Measurements from ENCODE around the gene FGD3. TPM values are rescaled to one million over a fixed set of nuclear protein-coding genes. Genes with fewer than 3 reads are reported as not detected.

Gene FGD3
- total RNA-seq, 2 donors from 2014 or later, result 42.0 to 43.3 TPM

DNA sequence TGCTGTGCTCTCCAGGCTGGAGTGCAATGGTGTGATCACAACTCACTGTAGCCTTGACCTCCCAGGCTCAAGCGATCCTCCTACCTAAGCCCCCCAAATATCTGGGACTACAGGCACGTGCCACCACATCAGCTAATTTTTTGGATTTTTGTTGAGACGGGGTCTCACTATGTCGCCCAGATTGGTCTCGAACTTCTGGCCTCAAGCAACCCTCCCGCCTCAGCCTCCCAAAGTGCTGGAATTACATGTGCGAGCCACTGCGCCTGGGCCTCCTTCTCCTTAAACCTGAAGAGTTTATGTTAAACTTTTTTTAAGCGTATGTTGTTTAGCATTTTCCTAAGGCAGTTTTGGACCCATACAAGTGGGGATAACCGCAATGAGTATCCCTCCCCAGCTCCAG, 80.4 kb downstream of the FGD3 start:
- Mint-ChIP-seq H3K4me1 (ENCODE audit: low read depth in 2 of 2) (peaks cover 30 to 31% of the 10 kb centered on the region in 2 donors), H3K9me3 (no peaks in the 10 kb centered on the region), H3K36me3 (peaks cover 7% of the 10 kb centered on the region), H3K27ac (peak overlapping the region; percentile 76 to 94), H3K4me3 (peak overlapping the region; percentile 68), H3K27me3 (no peaks in the 10 kb centered on the region)
- no peak for DNase-seq (ENCODE audit: low spot score)
- ATAC-seq, result no peak

GRCh38 chr9:93028448-93029006, 81.2 kb downstream of the FGD3 start:
- Mint-ChIP-seq H3K27me3 (no peaks in the 10 kb centered on the region), H3K36me3 (peaks cover 7% of the 10 kb centered on the region), H3K9me3 (no peaks in the 10 kb centered on the region), H3K27ac (peak overlapping the region; percentile 76 to 94), H3K4me3 (peak overlapping the region; percentile 68), H3K4me1 (ENCODE audit: low read depth in 2 of 2) (peaks cover 30 to 31% of the 10 kb centered on the region in 2 donors)
- DNase-seq (ENCODE audit: low spot score), result peak; percentile 75
- ATAC-seq, result peak; percentile 84 to 86

DNA sequence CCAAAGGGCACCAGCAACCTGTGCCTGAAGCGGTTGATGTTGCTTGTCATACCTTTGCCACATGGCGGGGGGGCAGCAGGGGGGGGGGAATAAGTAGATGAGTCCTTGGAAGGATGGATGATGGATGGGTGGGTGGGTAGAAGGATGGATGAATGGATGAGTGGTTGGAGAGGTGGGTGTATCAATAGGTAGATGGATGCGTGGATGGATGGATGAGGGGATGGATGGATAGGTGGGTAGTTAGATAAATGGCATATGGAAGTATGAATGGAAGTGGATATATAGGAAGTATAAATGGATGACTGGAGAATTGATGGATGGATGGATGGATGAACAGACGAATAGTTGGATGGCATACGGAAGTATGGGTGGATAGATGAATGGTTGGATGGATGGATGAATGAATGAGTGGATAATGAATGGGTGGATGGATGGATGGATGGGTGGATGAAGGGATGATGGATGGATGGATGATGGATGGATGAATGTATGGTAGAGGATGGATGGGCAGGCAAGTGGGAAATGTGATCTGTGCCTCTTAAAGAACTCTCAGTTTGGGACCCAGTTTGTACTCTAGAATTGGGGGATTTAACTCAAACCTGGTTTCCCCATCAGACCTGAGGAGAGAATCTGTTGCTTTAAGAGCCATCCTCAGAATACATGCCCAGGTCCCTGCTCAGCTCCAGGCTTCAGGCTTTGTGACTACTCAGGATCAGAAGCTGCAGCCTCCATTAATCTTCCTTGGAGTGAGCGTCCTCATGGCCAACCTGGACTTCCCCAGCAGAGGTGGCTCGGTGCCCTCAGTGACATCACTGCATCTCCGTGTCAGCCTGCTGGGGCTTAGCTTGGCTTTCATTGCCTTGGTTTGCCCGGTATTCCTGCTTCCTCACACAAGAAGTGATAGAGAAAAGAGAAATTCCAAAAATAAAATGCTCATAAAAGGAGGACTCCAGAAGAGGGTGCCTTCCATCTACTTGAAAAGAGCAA, 83.6 kb downstream of the FGD3 start:
- Mint-ChIP-seq H3K9me3 (no peaks in the 10 kb centered on the region), H3K27ac (peak overlapping the region; percentile 1 to 27), H3K36me3 (peaks cover 7% of the 10 kb centered on the region), H3K27me3 (no peaks in the 10 kb centered on the region), H3K4me3 (no peak overlapping the region), H3K4me1 (ENCODE audit: low read depth in 2 of 2) (peaks cover 20 to 26% of the 10 kb centered on the region in 2 donors)
- ATAC-seq (no peak), DNase-seq (ENCODE audit: low spot score) (no peak)

GRCh38 chr9:93031629-93032430, 84.5 kb downstream of the FGD3 start:
- peak overlapping the region; percentile 45 to 48 for H3K27ac Mint-ChIP-seq
- H3K4me3 Mint-ChIP-seq, result no peak overlapping the region
- H3K4me1 Mint-ChIP-seq (ENCODE audit: low read depth in 2 of 2), result peaks cover 20 to 26% of the 10 kb centered on the region in 2 donors
- H3K9me3 Mint-ChIP-seq, result no peaks in the 10 kb centered on the region
- ATAC-seq, result no peak
- no peak for DNase-seq (ENCODE audit: low spot score)
- no peaks in the 10 kb centered on the region for H3K27me3 Mint-ChIP-seq
- peaks cover 7% of the 10 kb centered on the region for H3K36me3 Mint-ChIP-seq

GRCh38 chr9:93032545-93032944, 85.2 kb downstream of the FGD3 start:
- Mint-ChIP-seq H3K9me3 (no peaks in the 10 kb centered on the region), H3K27me3 (no peaks in the 10 kb centered on the region), H3K4me1 (ENCODE audit: low read depth in 2 of 2) (peaks cover 20 to 22% of the 10 kb centered on the region in 2 donors), H3K27ac (peak overlapping the region; percentile 45 to 48), H3K36me3 (peaks cover 7% of the 10 kb centered on the region), H3K4me3 (no peak overlapping the region)
- ATAC-seq (no peak), DNase-seq (ENCODE audit: low spot score) (no peak)

GRCh38 chr9:93033531-93033930, 86.2 kb downstream of the FGD3 start:
- no peaks in the 10 kb centered on the region for H3K27me3 Mint-ChIP-seq
- H3K4me3 Mint-ChIP-seq, result no peak overlapping the region
- peaks cover 12 to 13% of the 10 kb centered on the region in 2 donors for H3K4me1 Mint-ChIP-seq (ENCODE audit: low read depth in 2 of 2)
- ATAC-seq, result no peak
- no peaks in the 10 kb centered on the region for H3K9me3 Mint-ChIP-seq
- H3K36me3 Mint-ChIP-seq, result peaks cover 7% of the 10 kb centered on the region
- H3K27ac Mint-ChIP-seq, result peak overlapping the region in 1 of 2 donors; percentile 32
- DNase-seq (ENCODE audit: low spot score), result no peak

- no peaks in the 10 kb centered on the region for H3K9me3 Mint-ChIP-seq
- no peaks in the 10 kb centered on the region for H3K27me3 Mint-ChIP-seq
- H3K4me1 Mint-ChIP-seq (ENCODE audit: low read depth in 2 of 2), result peaks cover 6 to 13% of the 10 kb centered on the region in 2 donors
- DNase-seq (ENCODE audit: low spot score), result no peak
- H3K27ac Mint-ChIP-seq, result no peak overlapping the region
- H3K4me3 Mint-ChIP-seq, result no peak overlapping the region
- peaks cover 7% of the 10 kb centered on the region for H3K36me3 Mint-ChIP-seq
- ATAC-seq, result peak in 1 of 2 donors; percentile 25
Measured at GRCh38 chr9:93035106-93035660, 87.9 kb downstream of the FGD3 start.

DNA sequence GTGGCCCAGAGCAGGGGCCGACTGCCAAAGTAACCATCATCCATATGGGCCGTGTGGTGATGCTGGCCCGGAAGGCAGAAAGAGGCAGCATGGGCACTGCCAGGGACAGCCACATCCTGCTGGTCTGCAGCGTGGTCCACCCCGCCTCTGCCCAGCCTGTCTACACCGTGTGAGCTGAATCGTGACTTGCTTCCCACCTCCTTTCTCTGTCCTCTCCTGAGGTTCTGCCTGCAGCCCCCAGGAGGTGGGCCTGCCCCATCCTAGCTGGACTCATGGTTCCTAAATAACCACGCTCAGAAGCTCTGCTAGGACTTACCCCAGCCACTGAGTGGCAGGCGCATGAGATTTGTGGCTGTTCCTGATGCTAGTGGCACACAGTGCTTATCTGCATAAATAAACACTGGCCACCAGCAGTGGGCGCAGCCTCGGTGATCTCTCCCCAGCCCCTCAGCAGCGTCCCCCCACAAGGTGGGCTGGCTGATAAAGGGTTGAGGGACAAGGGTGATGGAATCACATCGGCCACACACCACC, 88.6 kb downstream of the FGD3 start:
- no peaks in the 10 kb centered on the region for H3K9me3 Mint-ChIP-seq
- ATAC-seq (no peak), DNase-seq (ENCODE audit: low spot score) (no peak)
- no peak overlapping the region for H3K27ac Mint-ChIP-seq
- H3K4me3 Mint-ChIP-seq, result no peak overlapping the region
- H3K4me1 Mint-ChIP-seq (ENCODE audit: low read depth in 2 of 2), result peaks cover 2 to 12% of the 10 kb centered on the region in 2 donors
- no peaks in the 10 kb centered on the region for H3K27me3 Mint-ChIP-seq
- H3K36me3 Mint-ChIP-seq, result peaks cover 2% of the 10 kb centered on the region

- H3K4me3 Mint-ChIP-seq, result no peak overlapping the region
- H3K9me3 Mint-ChIP-seq, result no peaks in the 10 kb centered on the region
- no peaks in the 10 kb centered on the region for H3K27me3 Mint-ChIP-seq
- H3K4me1 Mint-ChIP-seq (ENCODE audit: low read depth in 2 of 2), result peaks cover 0 to 14% of the 10 kb centered on the region in 2 donors
- DNase-seq (ENCODE audit: low spot score), result no peak
- no peak for ATAC-seq
- H3K36me3 Mint-ChIP-seq, result no peaks in the 10 kb centered on the region
- no peak overlapping the region for H3K27ac Mint-ChIP-seq
Measured at GRCh38 chr9:93036887-93037475, 89.7 kb downstream of the FGD3 start.

DNA sequence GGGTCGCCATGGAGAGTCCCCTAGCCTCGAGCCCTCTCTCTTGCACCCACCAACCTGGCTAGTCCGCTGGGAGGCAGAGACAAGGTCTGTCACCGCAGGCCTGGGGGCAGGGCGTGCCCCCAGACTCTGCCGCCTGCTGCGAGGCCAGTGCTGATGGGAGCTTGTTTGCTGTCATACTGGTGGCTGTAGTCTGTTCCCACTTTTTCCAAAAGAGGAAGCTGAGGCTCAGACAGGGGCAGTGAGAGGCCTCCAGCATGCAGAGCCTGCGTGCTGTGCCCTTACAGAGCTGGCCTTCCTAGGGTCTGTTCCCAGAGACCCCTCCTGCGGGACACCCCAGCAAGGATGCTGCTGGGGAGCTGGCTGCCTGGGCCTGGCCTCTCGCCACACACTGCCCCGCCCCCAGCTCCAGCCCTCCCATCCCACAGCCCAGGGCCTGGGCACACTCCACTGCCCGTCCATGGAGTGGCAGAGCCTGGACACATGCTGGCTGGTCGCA, 90.2 kb downstream of the FGD3 start:
- no peak overlapping the region for H3K27ac Mint-ChIP-seq

GRCh38 chr9:93038918-93039317, 91.6 kb downstream of the FGD3 start:
- H3K4me3 Mint-ChIP-seq, result no peak overlapping the region
- ATAC-seq, result no peak
- H3K9me3 Mint-ChIP-seq, result no peaks in the 10 kb centered on the region
- no peak overlapping the region for H3K27ac Mint-ChIP-seq
- no peak for DNase-seq (ENCODE audit: low spot score)
- peaks cover 0 to 12% of the 10 kb centered on the region in 2 donors for H3K27me3 Mint-ChIP-seq
- H3K4me1 Mint-ChIP-seq (ENCODE audit: low read depth in 2 of 2), result peaks cover 11 to 23% of the 10 kb centered on the region in 2 donors
- no peaks in the 10 kb centered on the region for H3K36me3 Mint-ChIP-seq

More for the DNA sequence above, 90.2 kb downstream of the FGD3 start:
- H3K4me1 Mint-ChIP-seq (ENCODE audit: low read depth in 2 of 2), result peaks cover 2 to 16% of the 10 kb centered on the region in 2 donors
- peaks cover 0 to 2% of the 10 kb centered on the region in 2 donors for H3K27me3 Mint-ChIP-seq
- H3K9me3 Mint-ChIP-seq, result no peaks in the 10 kb centered on the region
- H3K36me3 Mint-ChIP-seq, result no peaks in the 10 kb centered on the region
- DNase-seq (ENCODE audit: low spot score), result no peak
- ATAC-seq, result no peak
- no peak overlapping the region for H3K4me3 Mint-ChIP-seq

DNA sequence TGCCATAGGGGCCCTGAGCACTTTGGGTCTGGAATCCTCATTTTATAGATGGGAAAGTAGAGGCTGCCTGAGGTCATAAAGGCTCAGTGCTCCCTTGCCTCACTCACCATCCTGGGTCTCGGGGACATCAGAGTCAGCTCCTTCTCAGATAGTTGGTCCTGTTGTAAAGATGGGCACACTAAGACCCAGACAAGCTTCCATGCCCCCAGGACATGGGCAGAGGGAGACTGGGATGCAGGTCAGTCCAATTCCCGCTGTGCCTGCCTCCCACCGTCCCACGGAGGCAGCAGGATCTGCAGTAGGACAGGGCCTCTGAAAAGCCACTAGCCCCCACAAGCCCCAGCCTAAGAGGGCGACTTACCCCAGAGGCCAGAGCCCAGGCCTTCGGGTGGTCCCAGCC, 92.1 kb downstream of the FGD3 start:
- Mint-ChIP-seq H3K4me3 (no peak overlapping the region), H3K4me1 (ENCODE audit: low read depth in 2 of 2) (peaks cover 11 to 23% of the 10 kb centered on the region in 2 donors), H3K27ac (no peak overlapping the region), H3K36me3 (no peaks in the 10 kb centered on the region), H3K9me3 (no peaks in the 10 kb centered on the region), H3K27me3 (peaks cover 0 to 13% of the 10 kb centered on the region in 2 donors)
- no peak for DNase-seq (ENCODE audit: low spot score)
- ATAC-seq, result no peak

All from natural killer cell treated with Interleukin-12 subunit alpha and Interleukin-12 subunit beta and Interleukin-15 and Interleukin-18, amount 100 ng/mL, for 72 hours (primary cell).